ENCODE measurements around the gene EFNA2. TPM values are rescaled to one million over a fixed set of nuclear protein-coding genes. Genes with fewer than 3 reads are reported as not detected.

Gene EFNA2
- total RNA-seq, 1 experiment from 2014 or later, result not detected

DNA sequence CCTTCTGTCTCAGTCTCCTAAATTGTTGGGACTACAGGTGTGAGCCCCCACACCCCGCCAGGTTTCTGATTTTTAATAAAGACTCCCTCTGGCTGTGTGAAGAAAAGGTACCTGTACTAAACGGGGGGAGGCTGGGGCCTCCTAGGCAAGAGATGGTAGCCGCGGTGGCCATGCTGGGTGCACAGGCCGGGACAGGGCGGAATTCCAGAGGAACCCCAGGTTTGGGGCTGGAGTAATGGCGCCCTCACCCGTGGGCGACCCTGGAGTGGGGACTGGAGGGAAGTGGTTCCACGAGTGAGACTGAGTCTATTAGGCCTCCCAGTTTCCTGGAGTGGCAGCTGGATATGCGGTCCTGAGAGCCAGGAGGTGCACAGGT is 46.3 kb upstream of the EFNA2 start:
- intact Hi-C loops (cut with micrococcal nuclease), result no loop called here
- no peaks in the 10 kb centered on the region for H3K36me3 ChIP-seq (ENCODE audit: low read depth, low read length)
- no peak overlapping the region for H3K4me3 ChIP-seq (ENCODE audit: low read length)
- H2AFZ ChIP-seq (ENCODE audit: low read length), result no peak overlapping the region
- no peak overlapping the region for H3K27ac ChIP-seq (ENCODE audit: low read length)
- no TSS peak for BruUV-seq (replicated peaks)
- H3K27me3 ChIP-seq (ENCODE audit: low read length), result no peaks in the 10 kb centered on the region
- no peaks in the 10 kb centered on the region for H3F3A ChIP-seq (ENCODE audit: low read length, unreplicated experiment)
- H3K4me2 ChIP-seq (ENCODE audit: low read length), result no peak overlapping the region
- ATAC-seq (no peak), DNase-seq (no peak)
- ChIA-PET POLR2A (ENCODE audit: unreplicated experiment) (interaction anchor here (0.6 kb wide), 1 partner anchor 202 kb away, joined by 4 read pairs; no protein-coding TSS in a partner anchor), CTCF (interaction anchor here (0.6 kb wide), 1 partner anchor 36 kb away, joined by 4 read pairs; no protein-coding TSS in a partner anchor)
- no peaks in the 10 kb centered on the region for H3K9me2 ChIP-seq (replicated peaks; ENCODE audit: low read length)
- H3K79me2 ChIP-seq (ENCODE audit: low read length), result peaks cover 35% of the 10 kb centered on the region
- H3K4me1 ChIP-seq (ENCODE audit: insufficient read depth, low read length), result peaks cover 17% of the 10 kb centered on the region
- H4K20me1 ChIP-seq (ENCODE audit: low read length), result no peaks in the 10 kb centered on the region
- H3K9ac ChIP-seq (ENCODE audit: low read length), result no peak overlapping the region
- TF ChIP-seq, protein P1, sequence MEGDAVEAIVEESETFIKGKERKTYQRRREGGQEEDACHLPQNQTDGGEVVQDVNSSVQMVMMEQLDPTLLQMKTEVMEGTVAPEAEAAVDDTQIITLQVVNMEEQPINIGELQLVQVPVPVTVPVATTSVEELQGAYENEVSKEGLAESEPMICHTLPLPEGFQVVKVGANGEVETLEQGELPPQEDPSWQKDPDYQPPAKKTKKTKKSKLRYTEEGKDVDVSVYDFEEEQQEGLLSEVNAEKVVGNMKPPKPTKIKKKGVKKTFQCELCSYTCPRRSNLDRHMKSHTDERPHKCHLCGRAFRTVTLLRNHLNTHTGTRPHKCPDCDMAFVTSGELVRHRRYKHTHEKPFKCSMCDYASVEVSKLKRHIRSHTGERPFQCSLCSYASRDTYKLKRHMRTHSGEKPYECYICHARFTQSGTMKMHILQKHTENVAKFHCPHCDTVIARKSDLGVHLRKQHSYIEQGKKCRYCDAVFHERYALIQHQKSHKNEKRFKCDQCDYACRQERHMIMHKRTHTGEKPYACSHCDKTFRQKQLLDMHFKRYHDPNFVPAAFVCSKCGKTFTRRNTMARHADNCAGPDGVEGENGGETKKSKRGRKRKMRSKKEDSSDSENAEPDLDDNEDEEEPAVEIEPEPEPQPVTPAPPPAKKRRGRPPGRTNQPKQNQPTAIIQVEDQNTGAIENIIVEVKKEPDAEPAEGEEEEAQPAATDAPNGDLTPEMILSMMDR (conservative IDR thresholded peaks at IDR 0.05; ENCODE audit: low read depth, low read length), result no peak
- no peak for TF ChIP-seq EZH2phosphoT487 (IDR thresholded peaks at IDR 0.05; ENCODE audit: borderline replicate concordance, low read length)
- no peak for TF ChIP-seq EZH2 (IDR thresholded peaks at IDR 0.05; ENCODE audit: low read length, unreplicated experiment)
- H3K9me3 ChIP-seq (ENCODE audit: low read length), result no peaks in the 10 kb centered on the region

DNA sequence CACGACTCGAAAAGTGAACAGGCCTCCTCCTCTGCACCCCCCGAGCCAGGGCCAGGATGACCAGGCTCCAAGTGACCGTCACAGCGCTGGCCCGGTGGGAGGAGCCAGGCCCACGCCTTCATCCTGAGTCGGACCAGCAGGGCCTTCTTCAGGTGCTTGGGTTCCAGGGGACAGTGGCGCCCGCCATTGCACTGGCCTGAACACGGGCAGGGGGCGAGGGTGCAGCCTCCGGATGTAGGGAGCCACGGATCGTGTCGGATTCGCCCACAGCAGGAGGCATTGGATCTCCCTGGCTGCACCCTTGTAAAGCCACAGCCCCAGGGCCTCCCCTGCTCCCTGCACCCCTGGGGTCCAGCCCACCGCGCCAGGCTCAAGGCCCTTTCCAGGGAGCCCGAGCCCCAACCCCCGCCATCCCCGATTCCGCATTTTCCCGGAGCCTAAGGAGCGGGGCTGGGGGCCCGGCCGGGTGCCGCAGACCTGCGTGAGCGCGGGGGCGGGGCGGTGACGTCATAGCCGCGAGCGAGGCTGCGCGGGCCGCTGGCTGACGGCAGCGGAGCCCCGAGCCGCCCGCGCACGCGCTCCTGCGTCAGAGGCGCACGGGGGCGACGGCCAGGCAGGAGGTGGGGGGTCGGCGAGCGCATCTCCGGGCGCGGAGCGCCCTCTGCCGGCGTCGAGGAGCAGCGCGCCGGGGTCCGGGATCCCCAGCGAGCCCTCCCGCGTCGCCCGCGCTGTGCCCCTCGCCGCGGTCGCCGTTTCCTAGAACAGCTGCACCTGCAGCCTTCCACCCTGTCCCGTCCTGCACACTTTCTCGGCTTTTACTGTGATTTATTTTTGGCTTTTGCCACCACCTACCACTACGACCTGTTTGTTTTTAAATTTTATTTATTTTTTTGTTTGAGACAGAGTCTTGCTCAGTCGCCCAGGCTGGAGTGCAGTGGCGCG is 45.6 kb upstream of the EFNA2 start:
- peak; percentile 15 for ATAC-seq
- Histone ChIP-seq H3F3A (ENCODE audit: low read length, unreplicated experiment) (no peaks in the 10 kb centered on the region), H3K9me2 (replicated peaks; ENCODE audit: low read length) (no peaks in the 10 kb centered on the region), H3K4me3 (ENCODE audit: low read length) (peak overlapping the region; percentile 55), H3K27ac (ENCODE audit: low read length) (no peak overlapping the region), H4K20me1 (ENCODE audit: low read length) (no peaks in the 10 kb centered on the region), H3K27me3 (ENCODE audit: low read length) (no peaks in the 10 kb centered on the region), H3K4me1 (ENCODE audit: insufficient read depth, low read length) (peaks cover 24% of the 10 kb centered on the region), H3K9me3 (ENCODE audit: low read length) (no peaks in the 10 kb centered on the region), H3K9ac (ENCODE audit: low read length) (no peak overlapping the region), H2AFZ (ENCODE audit: low read length) (no peak overlapping the region; the same call in 1 of the 2 replicates), H3K4me2 (ENCODE audit: low read length) (peak overlapping the region; percentile 62), H3K79me2 (ENCODE audit: low read length) (peaks cover 42% of the 10 kb centered on the region), H3K36me3 (ENCODE audit: low read depth, low read length) (no peaks in the 10 kb centered on the region)
- CTCF ChIA-PET, result no interaction called here
- TF ChIP-seq EZH2phosphoT487 (IDR thresholded peaks at IDR 0.05; ENCODE audit: borderline replicate concordance, low read length), result no peak
- no peak for TF ChIP-seq EZH2 (IDR thresholded peaks at IDR 0.05; ENCODE audit: low read length, unreplicated experiment)
- TF ChIP-seq, protein P1 (conservative IDR thresholded peaks at IDR 0.05; ENCODE audit: low read depth, low read length), result peak; percentile 61
- POLR2A ChIA-PET (ENCODE audit: unreplicated experiment), result no interaction called here
- no TSS peak for BruUV-seq (replicated peaks)
- intact Hi-C loops (cut with micrococcal nuclease), result no loop called here
- DNase-seq, result peak; percentile 80

DNA sequence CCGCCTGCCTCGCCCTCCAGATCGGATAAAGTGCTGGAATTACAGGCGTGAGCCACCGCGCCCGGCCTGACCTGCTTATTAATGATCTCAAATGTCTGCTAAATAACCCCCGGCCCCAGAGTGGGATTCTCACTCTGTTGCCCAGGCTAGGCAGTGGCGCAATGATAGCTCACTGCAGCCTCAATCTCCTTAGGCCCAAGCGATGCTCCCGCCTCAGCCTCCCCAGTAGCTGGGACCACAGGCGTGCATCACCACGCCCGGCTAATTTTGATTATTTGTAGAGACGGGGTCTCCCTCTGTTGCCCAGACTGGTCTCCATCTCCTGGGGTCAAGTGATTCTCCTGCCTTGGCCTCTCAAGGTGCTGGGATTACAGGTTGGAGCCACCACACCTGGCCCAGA is 44.7 kb upstream of the EFNA2 start:
- Histone ChIP-seq H3K9ac (ENCODE audit: low read length) (0 out of 2 replicates have a peak overlapping the region, but pooled peaks have one; percentile 15), H3K4me3 (ENCODE audit: low read length) (peak overlapping the region; percentile 86), H3K4me2 (ENCODE audit: low read length) (peak overlapping the region; percentile 84), H3K9me2 (replicated peaks; ENCODE audit: low read length) (no peaks in the 10 kb centered on the region), H3K27ac (ENCODE audit: low read length) (no peak overlapping the region), H3K79me2 (ENCODE audit: low read length) (peaks cover 44% of the 10 kb centered on the region), H3K4me1 (ENCODE audit: insufficient read depth, low read length) (peaks cover 28% of the 10 kb centered on the region), H4K20me1 (ENCODE audit: low read length) (no peaks in the 10 kb centered on the region), H3K27me3 (ENCODE audit: low read length) (no peaks in the 10 kb centered on the region), H3K9me3 (ENCODE audit: low read length) (no peaks in the 10 kb centered on the region), H2AFZ (ENCODE audit: low read length) (peak overlapping the region; percentile 63), H3F3A (ENCODE audit: low read length, unreplicated experiment) (no peaks in the 10 kb centered on the region), H3K36me3 (ENCODE audit: low read depth, low read length) (no peaks in the 10 kb centered on the region)
- TF ChIP-seq EZH2phosphoT487 (IDR thresholded peaks at IDR 0.05; ENCODE audit: borderline replicate concordance, low read length), result no peak
- TF ChIP-seq EZH2 (IDR thresholded peaks at IDR 0.05; ENCODE audit: low read length, unreplicated experiment), result no peak
- TF ChIP-seq, protein P1 (conservative IDR thresholded peaks at IDR 0.05; ENCODE audit: low read depth, low read length), result no peak
- intact Hi-C loops (cut with micrococcal nuclease), result no loop called here
- ATAC-seq, result no peak
- no peak for DNase-seq
- ChIA-PET CTCF (no interaction called here), POLR2A (ENCODE audit: unreplicated experiment) (no interaction called here)
- no TSS peak for BruUV-seq (replicated peaks)

Measured in PC-3 (cell line).